Thoracic aorta (tissue), 2 donors: ENCODE measurements around the gene CRHR2. TPM values are rescaled to one million over a fixed set of nuclear protein-coding genes. Genes with fewer than 3 reads are reported as not detected.

Experiments used
- ATAC-seq: fragments of 150-250 bp; one replicate; pipeline ENCODE4 v1.8.0; 2017; ENCODE audit warnings: low read depth; ENCODE audit not compliant: insufficient number of reproducible peaks, low FRiP score
- DNase-seq: peaks from one replicate; pipeline ENCODE4 v3.0.0-alpha.2; 2020; ENCODE audit warnings: low spot score
- H3K27ac ChIP-seq, 2 donors: fragments of 200-600 bp; sonication (generic); 1 replicate in 1 of 2; 2 replicates in 1 of 2; pipeline ENCODE4 v1.5.1; 2016; ENCODE audit warnings: mild to moderate bottlenecking in 2 of 2, moderate library complexity in 2 of 2
- H3K27me3 ChIP-seq: fragments of 200-600 bp; sonication (generic); replicated peaks from 2 replicates; pipeline ENCODE4 v1.6.0; 2016; ENCODE audit warnings: mild to moderate bottlenecking; ENCODE audit not compliant: insufficient read depth
- H3K36me3 ChIP-seq: fragments of 200-600 bp; sonication (generic); one replicate; pipeline ENCODE4 v1.5.1; 2016
- H3K4me1 ChIP-seq, 2 donors: fragments of 200-600 bp; sonication (generic); 1 replicate in 1 of 2; 2 replicates in 1 of 2; pipeline versions ENCODE4 v1.5.1 to v1.6.0; 2016; ENCODE audit warnings: low read depth in 2 of 2, mild to moderate bottlenecking in 1 of 2; ENCODE audit not compliant: control insufficient read depth in 1 of 2
- H3K4me3 ChIP-seq: fragments of 200-600 bp; sonication (generic); 2 replicates; pipeline ENCODE4 v1.5.1; 2016; ENCODE audit warnings: mild to moderate bottlenecking
- H3K9me3 ChIP-seq: fragments of 200-600 bp; sonication (generic); 2 replicates; pipeline ENCODE4 v1.5.1; 2016
- total RNA-seq, 2 donors: library from RNA; depleted of rRNA; stranded (reverse); fragments of >200 nt; gene quantifications; one replicate each; pipeline versions ENCODE4 v1.1.0 to v1.2.3, GENCODE V29; 2016
- TF ChIP-seq, protein P1 (sequence below): fragments of 200-600 bp; sonication (generic); IDR thresholded peaks from one replicate; pipeline ENCODE4 v1.5.1; 2019; ENCODE audit warnings: antibody characterized with exemption

CRHR2 gene
- total RNA-seq, 2 donors from 2014 or later: 0.21 TPM; not detected in 1

GRCh38 chr7:30634634-30635201, 47.5 kb downstream of the CRHR2 start:
- Histone ChIP-seq H3K9me3 (no peaks in the 10 kb centered on the region), H3K27me3 (no peaks in the 10 kb centered on the region), H3K36me3 (peaks cover 32% of the 10 kb centered on the region), H3K4me1 (no peaks in the 10 kb centered on the region), H3K27ac (no peak overlapping the region), H3K4me3 (no peak overlapping the region)
- DNase-seq: no peak
- TF ChIP-seq, protein P1, sequence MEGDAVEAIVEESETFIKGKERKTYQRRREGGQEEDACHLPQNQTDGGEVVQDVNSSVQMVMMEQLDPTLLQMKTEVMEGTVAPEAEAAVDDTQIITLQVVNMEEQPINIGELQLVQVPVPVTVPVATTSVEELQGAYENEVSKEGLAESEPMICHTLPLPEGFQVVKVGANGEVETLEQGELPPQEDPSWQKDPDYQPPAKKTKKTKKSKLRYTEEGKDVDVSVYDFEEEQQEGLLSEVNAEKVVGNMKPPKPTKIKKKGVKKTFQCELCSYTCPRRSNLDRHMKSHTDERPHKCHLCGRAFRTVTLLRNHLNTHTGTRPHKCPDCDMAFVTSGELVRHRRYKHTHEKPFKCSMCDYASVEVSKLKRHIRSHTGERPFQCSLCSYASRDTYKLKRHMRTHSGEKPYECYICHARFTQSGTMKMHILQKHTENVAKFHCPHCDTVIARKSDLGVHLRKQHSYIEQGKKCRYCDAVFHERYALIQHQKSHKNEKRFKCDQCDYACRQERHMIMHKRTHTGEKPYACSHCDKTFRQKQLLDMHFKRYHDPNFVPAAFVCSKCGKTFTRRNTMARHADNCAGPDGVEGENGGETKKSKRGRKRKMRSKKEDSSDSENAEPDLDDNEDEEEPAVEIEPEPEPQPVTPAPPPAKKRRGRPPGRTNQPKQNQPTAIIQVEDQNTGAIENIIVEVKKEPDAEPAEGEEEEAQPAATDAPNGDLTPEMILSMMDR: no peak
- no peak for ATAC-seq

GRCh38 chr7:30634193-30634626, 48.0 kb downstream of the CRHR2 start:
- no peak for DNase-seq
- no peak overlapping the region for H3K4me3 ChIP-seq
- no peak for ATAC-seq
- no peaks in the 10 kb centered on the region for H3K9me3 ChIP-seq
- no peak overlapping the region for H3K27ac ChIP-seq
- H3K27me3 ChIP-seq: no peaks in the 10 kb centered on the region
- TF ChIP-seq, protein P1: no peak
- no peaks in the 10 kb centered on the region for H3K4me1 ChIP-seq
- peaks cover 37% of the 10 kb centered on the region for H3K36me3 ChIP-seq

GRCh38 chr7:30633223-30633622, 49.0 kb downstream of the CRHR2 start:
- ATAC-seq: no peak
- H3K4me1 ChIP-seq: no peaks in the 10 kb centered on the region
- H3K9me3 ChIP-seq: no peaks in the 10 kb centered on the region
- no peaks in the 10 kb centered on the region for H3K27me3 ChIP-seq
- no peak overlapping the region for H3K4me3 ChIP-seq
- DNase-seq: no peak
- no peak overlapping the region for H3K27ac ChIP-seq
- H3K36me3 ChIP-seq: peaks cover 46% of the 10 kb centered on the region
- TF ChIP-seq, protein P1: no peak

DNA sequence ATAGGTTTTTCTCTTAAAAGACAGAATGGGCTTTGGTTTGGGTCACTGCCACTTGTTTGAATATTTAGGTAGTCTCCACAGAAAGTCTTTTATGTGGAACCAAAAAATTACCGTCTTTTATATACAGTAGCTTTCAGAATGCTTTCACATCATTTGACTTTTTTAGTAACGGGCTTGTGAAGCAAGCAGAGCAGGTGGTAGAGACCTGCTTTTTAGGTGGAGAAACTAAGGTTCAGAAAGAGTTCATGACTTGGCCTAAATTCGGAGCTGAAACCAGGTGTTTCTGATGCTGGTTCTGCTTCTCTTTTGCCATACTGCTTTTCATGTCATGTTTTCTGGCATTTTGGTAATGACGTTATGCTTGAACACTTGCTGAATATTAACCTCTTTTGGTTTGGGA, 51.3 kb downstream of the CRHR2 start:
- H3K4me3 ChIP-seq: no peak overlapping the region
- H3K9me3 ChIP-seq: no peaks in the 10 kb centered on the region
- no peak overlapping the region for H3K27ac ChIP-seq
- peaks cover 48% of the 10 kb centered on the region for H3K36me3 ChIP-seq
- H3K4me1 ChIP-seq: no peaks in the 10 kb centered on the region
- H3K27me3 ChIP-seq: no peaks in the 10 kb centered on the region
- ATAC-seq: no peak
- TF ChIP-seq, protein P1: no peak
- no peak for DNase-seq

DNA sequence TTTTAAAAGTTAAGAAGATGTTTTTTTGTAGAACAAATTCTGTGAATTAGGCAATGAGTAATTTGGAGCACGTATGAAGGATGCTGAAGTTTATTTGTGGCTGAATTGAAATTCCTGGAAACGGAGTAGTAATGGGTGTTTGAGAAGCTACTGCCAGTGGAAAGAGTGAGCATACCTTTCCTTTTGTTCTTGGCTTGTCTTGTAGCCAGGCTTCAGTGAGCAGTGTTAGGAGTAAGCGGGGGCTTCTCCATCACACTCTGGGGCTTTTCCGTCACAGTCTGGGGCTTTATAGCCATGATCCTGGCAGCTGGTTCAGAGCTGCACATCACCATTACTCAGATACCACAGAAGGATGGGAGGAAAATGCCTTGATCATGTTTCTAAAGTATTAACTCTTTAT, 55.2 kb downstream of the CRHR2 start:
- H3K4me1 ChIP-seq: no peaks in the 10 kb centered on the region
- no peak for DNase-seq
- no peak overlapping the region for H3K27ac ChIP-seq
- H3K27me3 ChIP-seq: no peaks in the 10 kb centered on the region
- no peak for ATAC-seq
- H3K9me3 ChIP-seq: no peaks in the 10 kb centered on the region
- peaks cover 40% of the 10 kb centered on the region for H3K36me3 ChIP-seq
- TF ChIP-seq, protein P1: no peak
- no peak overlapping the region for H3K4me3 ChIP-seq
